ENCODE data around the gene FH. TPM values are rescaled to one million over a fixed set of nuclear protein-coding genes. Genes with fewer than 3 reads are reported as not detected.

Gene FH
- total and polyA plus RNA-seq, 2 of the 13 experiments (the other 11 are each of a cell fraction or from before 2014, with no cell fraction given), result 39.2 to 152 TPM

- TF ChIP-seq REL (CRISPR knock-in tag; conservative IDR thresholded peaks at IDR 0.05) (no peak), GATAD1 (CRISPR knock-in tag; IDR thresholded peaks at IDR 0.05) (0 out of 2 replicates have a peak, but pooled peaks have one; percentile 13), ZNF598 (CRISPR knock-in tag; IDR thresholded peaks at IDR 0.05; ENCODE audit: borderline replicate concordance) (no peak), HNF1A (IDR thresholded peaks at IDR 0.05; ENCODE audit: low read depth) (0 out of 2 replicates have a peak, but pooled peaks have one; percentile 25), HNF1A (CRISPR knock-in tag; IDR thresholded peaks at IDR 0.05; ENCODE audit: borderline replicate concordance) (no peak), FOXM1 (CRISPR knock-in tag; IDR thresholded peaks at IDR 0.05) (no peak), STAG1 (CRISPR knock-in tag; IDR thresholded peaks at IDR 0.05) (peak; percentile 62), THAP9 (CRISPR knock-in tag; IDR thresholded peaks at IDR 0.05; ENCODE audit: borderline replicate concordance) (no peak), ATF2 (CRISPR knock-in tag; IDR thresholded peaks at IDR 0.05) (0 out of 2 replicates have a peak, but pooled peaks have one; percentile 25), ZNF362 (CRISPR knock-in tag; IDR thresholded peaks at IDR 0.05; ENCODE audit: borderline replicate concordance) (peak; percentile 84), GMEB1 (CRISPR knock-in tag; IDR thresholded peaks at IDR 0.05; ENCODE audit: borderline replicate concordance) (no peak), SOX6 (IDR thresholded peaks at IDR 0.05) (no peak), SOX6 (CRISPR knock-in tag; IDR thresholded peaks at IDR 0.05) (peak; percentile 42; the same call in 1 of the 2 replicates), PHB2 (IDR thresholded peaks at IDR 0.05; ENCODE audit: partially characterized antibody) (no peak)
Observed at GRCh38 chr1:241531195-241532161, 11.9 kb upstream of the FH start (continued).
